GM12878 (cell line): Measurements from ENCODE around the gene MCC. TPM values are rescaled to one million over a fixed set of nuclear protein-coding genes. Genes with fewer than 3 reads are reported as not detected.

Experiments
- ASH2L ChIP-seq: fragments of 300-600, 200-600 bp; sonication (generic); IDR thresholded peaks from 2 replicates; pipeline ENCODE4 v1.6.1; 2017; ENCODE audit warnings: low read depth, mild to moderate bottlenecking, borderline replicate concordance
- FOXK2 ChIP-seq: fragments of 450-650 bp; IDR thresholded peaks from 2 replicates; pipeline ENCODE4 v1.6.1; 2017; ENCODE audit warnings: mild to moderate bottlenecking, moderate library complexity
- IKZF1 ChIP-seq: fragments of 450-650 bp; conservative IDR thresholded peaks from 2 replicates; pipeline ENCODE4 v1.6.1; 2017; ENCODE audit warnings: antibody characterized with exemption, mild to moderate bottlenecking
- KAT2A ChIP-seq: conservative IDR thresholded peaks from 2 replicates; pipeline ENCODE4 v1.6.1; 2011; ENCODE audit warnings: low read depth, low read length; ENCODE audit not compliant: control insufficient read depth
- NR2F1 ChIP-seq: fragments of 450-650 bp; conservative IDR thresholded peaks from 2 replicates; pipeline ENCODE4 v1.6.1; 2017; ENCODE audit warnings: mild to moderate bottlenecking
- NRF1 ChIP-seq: conservative IDR thresholded peaks from 2 replicates; pipeline ENCODE4 v1.6.1; 2011; ENCODE audit warnings: mild to moderate bottlenecking, low read depth, low read length, improper control_type of control experiment
- POLR2A ChIP-seq: IDR thresholded peaks from 2 replicates; pipeline ENCODE4 v1.6.1; 2011; ENCODE audit warnings: low read depth, mild to moderate bottlenecking, low read length
- RFX5 ChIP-seq: IDR thresholded peaks from 2 replicates; pipeline ENCODE4 v1.6.1; 2011; ENCODE audit warnings: low read depth, low read length, improper control_type of control experiment
- RUNX3 ChIP-seq: IDR thresholded peaks from 2 replicates; pipeline ENCODE4 v1.6.1; 2012; ENCODE audit warnings: low read length, inconsistent platforms
- SMAD1 ChIP-seq: fragments of 450-650 bp; IDR thresholded peaks from 2 replicates; pipeline ENCODE4 v1.6.1; 2018; ENCODE audit warnings: mild to moderate bottlenecking, low read depth; ENCODE audit not compliant: partially characterized antibody
- SMARCA5 ChIP-seq: fragments of 450-650 bp; IDR thresholded peaks from 2 replicates; pipeline ENCODE4 v1.6.1; 2017; ENCODE audit warnings: mild to moderate bottlenecking
- SP1 ChIP-seq: IDR thresholded peaks from one replicate; pipeline ENCODE4 v1.6.1; 2011; ENCODE audit warnings: low read depth, low read length
- TARDBP ChIP-seq: IDR thresholded peaks from 2 replicates; pipeline ENCODE4 v1.6.1; 2016; ENCODE audit warnings: borderline replicate concordance
- TCF12 ChIP-seq: IDR thresholded peaks from 2 replicates; pipeline ENCODE4 v1.6.1; 2011; ENCODE audit warnings: low read depth, mild to moderate bottlenecking, low read length
- TCF3 ChIP-seq: IDR thresholded peaks from 2 replicates; pipeline ENCODE4 v1.6.1; 2012; ENCODE audit warnings: low read depth, mild to moderate bottlenecking, low read length, borderline replicate concordance; ENCODE audit not compliant: insufficient read depth
- TCF7 ChIP-seq: IDR thresholded peaks from 2 replicates; pipeline ENCODE4 v1.6.1; 2014; ENCODE audit warnings: antibody characterized with exemption, borderline replicate concordance
- polyA plus RNA-seq, 11 experiments: library from polyadenylated mRNA; depleted of rRNA in 4 of 11; unstranded in 6 of 11; stranded (reverse) in 5 of 11; fragments of >200 nt; fragmentation: Nextera tagmentation in 4 of 11; fragmentation: Illumina TruSeq in 1 of 11; extraction: Ambion mirVana in 4 of 11; extraction: Trizol in 1 of 11; gene quantifications; 1 replicate in 1 of 11; 2 replicates in 10 of 11; pipeline versions ENCODE4 v1.2.1 to v1.2.3, GENCODE V29; 2011 to 2016; ENCODE audit warnings: inconsistent platforms in 2 of 11, missing spikeins in 2 of 11, low read depth in 1 of 11
- total RNA-seq, 4 experiments: library from RNA; depleted of rRNA in 3 of 4; stranded (reverse); fragments of >200 nt in 3 of 4; fragmentation: Illumina TruSeq in 1 of 4; extraction: Trizol in 1 of 4; gene quantifications; 2 replicates each; pipeline versions ENCODE4 v1.2.1 to v1.2.3, GENCODE V29; 2013 to 2021
- TF ChIP-seq, protein P1 (sequence below): fragments of 150-350 bp; IDR thresholded peaks from 2 replicates; pipeline ENCODE4 v1.6.1; 2016; ENCODE audit warnings: low read depth, low read length
- TF ChIP-seq, protein P2 (sequence below): fragments of 450-650 bp; formaldehyde crosslinking; IDR thresholded peaks from 2 replicates; pipeline ENCODE4 v1.4.0; 2020; ENCODE audit warnings: mild to moderate bottlenecking, moderate library complexity
- TF ChIP-seq, protein P3 (sequence below): fragments of 450-650 bp; IDR thresholded peaks from 2 replicates; pipeline ENCODE4 v1.6.1; 2016; ENCODE audit warnings: mild to moderate bottlenecking
- TF ChIP-seq, protein P4 (sequence below): IDR thresholded peaks from 2 replicates; pipeline ENCODE4 v1.6.1; 2012; ENCODE audit warnings: low read depth, low read length, improper control_type of control experiment
- TF ChIP-seq, protein P5 (sequence below): fragments of 450-650 bp; IDR thresholded peaks from 2 replicates; pipeline ENCODE4 v1.6.1; 2014; ENCODE audit warnings: mild to moderate bottlenecking

MCC gene
- total and polyA plus RNA-seq, 10 of the 15 experiments (the other 5 are each of a cell fraction or from before 2014, with no cell fraction given): 0.03 to 0.86 (median 0.16) TPM

DNA sequence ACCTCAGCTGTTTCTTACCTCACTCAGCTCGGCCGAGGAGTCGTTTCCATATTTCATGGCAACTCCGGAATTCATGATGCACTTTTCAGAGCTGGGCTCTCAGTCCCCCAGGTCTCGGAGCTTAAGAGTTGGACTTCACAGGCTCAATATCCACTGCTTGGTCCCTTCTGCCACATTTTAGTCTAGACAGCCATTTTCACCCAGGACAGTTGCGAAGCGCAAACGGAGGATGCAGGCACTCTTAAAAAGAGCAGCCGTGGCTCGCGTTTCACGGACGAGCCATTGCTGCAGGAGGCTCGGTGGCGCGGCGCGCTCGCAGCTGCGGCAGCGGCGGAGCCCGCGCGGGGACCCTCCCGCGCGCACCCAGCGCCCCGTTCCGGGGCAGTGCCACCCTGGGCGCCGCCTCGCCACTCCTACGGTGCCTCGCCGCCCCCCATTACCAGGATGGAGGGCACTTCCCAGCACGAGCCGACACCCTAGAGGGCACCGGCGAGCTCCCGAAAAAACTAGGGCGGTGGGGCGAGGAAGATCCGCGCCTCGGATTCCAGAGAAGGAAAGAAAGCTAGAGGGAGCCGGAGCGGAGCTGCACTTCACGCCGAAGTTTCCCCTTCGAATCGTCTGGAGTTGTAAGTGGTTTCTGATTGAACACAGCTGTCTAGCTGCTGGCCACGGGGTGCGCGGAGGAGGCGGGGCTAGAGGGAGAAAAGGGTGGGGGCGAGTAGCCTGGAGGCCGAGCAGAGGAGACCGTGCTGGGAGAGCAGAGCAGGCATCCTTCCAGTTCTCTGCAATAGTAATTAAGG lies 193.7 kb downstream of the MCC start (continued):
- TF ChIP-seq, protein P1, sequence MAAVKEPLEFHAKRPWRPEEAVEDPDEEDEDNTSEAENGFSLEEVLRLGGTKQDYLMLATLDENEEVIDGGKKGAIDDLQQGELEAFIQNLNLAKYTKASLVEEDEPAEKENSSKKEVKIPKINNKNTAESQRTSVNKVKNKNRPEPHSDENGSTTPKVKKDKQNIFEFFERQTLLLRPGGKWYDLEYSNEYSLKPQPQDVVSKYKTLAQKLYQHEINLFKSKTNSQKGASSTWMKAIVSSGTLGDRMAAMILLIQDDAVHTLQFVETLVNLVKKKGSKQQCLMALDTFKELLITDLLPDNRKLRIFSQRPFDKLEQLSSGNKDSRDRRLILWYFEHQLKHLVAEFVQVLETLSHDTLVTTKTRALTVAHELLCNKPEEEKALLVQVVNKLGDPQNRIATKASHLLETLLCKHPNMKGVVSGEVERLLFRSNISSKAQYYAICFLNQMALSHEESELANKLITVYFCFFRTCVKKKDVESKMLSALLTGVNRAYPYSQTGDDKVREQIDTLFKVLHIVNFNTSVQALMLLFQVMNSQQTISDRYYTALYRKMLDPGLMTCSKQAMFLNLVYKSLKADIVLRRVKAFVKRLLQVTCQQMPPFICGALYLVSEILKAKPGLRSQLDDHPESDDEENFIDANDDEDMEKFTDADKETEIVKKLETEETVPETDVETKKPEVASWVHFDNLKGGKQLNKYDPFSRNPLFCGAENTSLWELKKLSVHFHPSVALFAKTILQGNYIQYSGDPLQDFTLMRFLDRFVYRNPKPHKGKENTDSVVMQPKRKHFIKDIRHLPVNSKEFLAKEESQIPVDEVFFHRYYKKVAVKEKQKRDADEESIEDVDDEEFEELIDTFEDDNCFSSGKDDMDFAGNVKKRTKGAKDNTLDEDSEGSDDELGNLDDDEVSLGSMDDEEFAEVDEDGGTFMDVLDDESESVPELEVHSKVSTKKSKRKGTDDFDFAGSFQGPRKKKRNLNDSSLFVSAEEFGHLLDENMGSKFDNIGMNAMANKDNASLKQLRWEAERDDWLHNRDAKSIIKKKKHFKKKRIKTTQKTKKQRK: no peak
- TF ChIP-seq TCF3 (peak; percentile 93), NR2F1 (no peak), SP1 (no peak), TARDBP (no peak), RUNX3 (no peak), TCF12 (peak; percentile 90), POLR2A (no peak), NRF1 (no peak), ASH2L (no peak), IKZF1 (peak; percentile 36; the same call in 1 of the 2 replicates), TCF7 (no peak), SMARCA5 (no peak), FOXK2 (no peak), RFX5 (no peak), SMAD1 (no peak), KAT2A (no peak)
- TF ChIP-seq, protein P2, sequence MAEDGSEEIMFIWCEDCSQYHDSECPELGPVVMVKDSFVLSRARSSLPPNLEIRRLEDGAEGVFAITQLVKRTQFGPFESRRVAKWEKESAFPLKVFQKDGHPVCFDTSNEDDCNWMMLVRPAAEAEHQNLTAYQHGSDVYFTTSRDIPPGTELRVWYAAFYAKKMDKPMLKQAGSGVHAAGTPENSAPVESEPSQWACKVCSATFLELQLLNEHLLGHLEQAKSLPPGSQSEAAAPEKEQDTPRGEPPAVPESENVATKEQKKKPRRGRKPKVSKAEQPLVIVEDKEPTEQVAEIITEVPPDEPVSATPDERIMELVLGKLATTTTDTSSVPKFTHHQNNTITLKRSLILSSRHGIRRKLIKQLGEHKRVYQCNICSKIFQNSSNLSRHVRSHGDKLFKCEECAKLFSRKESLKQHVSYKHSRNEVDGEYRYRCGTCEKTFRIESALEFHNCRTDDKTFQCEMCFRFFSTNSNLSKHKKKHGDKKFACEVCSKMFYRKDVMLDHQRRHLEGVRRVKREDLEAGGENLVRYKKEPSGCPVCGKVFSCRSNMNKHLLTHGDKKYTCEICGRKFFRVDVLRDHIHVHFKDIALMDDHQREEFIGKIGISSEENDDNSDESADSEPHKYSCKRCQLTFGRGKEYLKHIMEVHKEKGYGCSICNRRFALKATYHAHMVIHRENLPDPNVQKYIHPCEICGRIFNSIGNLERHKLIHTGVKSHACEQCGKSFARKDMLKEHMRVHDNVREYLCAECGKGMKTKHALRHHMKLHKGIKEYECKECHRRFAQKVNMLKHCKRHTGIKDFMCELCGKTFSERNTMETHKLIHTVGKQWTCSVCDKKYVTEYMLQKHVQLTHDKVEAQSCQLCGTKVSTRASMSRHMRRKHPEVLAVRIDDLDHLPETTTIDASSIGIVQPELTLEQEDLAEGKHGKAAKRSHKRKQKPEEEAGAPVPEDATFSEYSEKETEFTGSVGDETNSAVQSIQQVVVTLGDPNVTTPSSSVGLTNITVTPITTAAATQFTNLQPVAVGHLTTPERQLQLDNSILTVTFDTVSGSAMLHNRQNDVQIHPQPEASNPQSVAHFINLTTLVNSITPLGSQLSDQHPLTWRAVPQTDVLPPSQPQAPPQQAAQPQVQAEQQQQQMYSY (CRISPR knock-in tag): no peak
- TF ChIP-seq, protein P3, sequence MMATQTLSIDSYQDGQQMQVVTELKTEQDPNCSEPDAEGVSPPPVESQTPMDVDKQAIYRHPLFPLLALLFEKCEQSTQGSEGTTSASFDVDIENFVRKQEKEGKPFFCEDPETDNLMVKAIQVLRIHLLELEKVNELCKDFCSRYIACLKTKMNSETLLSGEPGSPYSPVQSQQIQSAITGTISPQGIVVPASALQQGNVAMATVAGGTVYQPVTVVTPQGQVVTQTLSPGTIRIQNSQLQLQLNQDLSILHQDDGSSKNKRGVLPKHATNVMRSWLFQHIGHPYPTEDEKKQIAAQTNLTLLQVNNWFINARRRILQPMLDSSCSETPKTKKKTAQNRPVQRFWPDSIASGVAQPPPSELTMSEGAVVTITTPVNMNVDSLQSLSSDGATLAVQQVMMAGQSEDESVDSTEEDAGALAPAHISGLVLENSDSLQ: peak; percentile 37; the same call in 1 of the 2 replicates
- TF ChIP-seq, protein P4, sequence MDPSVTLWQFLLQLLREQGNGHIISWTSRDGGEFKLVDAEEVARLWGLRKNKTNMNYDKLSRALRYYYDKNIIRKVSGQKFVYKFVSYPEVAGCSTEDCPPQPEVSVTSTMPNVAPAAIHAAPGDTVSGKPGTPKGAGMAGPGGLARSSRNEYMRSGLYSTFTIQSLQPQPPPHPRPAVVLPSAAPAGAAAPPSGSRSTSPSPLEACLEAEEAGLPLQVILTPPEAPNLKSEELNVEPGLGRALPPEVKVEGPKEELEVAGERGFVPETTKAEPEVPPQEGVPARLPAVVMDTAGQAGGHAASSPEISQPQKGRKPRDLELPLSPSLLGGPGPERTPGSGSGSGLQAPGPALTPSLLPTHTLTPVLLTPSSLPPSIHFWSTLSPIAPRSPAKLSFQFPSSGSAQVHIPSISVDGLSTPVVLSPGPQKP: no peak
- TF ChIP-seq, protein P5, sequence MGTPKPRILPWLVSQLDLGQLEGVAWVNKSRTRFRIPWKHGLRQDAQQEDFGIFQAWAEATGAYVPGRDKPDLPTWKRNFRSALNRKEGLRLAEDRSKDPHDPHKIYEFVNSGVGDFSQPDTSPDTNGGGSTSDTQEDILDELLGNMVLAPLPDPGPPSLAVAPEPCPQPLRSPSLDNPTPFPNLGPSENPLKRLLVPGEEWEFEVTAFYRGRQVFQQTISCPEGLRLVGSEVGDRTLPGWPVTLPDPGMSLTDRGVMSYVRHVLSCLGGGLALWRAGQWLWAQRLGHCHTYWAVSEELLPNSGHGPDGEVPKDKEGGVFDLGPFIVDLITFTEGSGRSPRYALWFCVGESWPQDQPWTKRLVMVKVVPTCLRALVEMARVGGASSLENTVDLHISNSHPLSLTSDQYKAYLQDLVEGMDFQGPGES: no peak
